GM12878 (cell line): ENCODE measurements around the gene SYNDIG1. TPM values are rescaled to one million over a fixed set of nuclear protein-coding genes. Genes with fewer than 3 reads are reported as not detected.

Source experiments
- ATAC-seq: fragments of 200-7000 bp; cut with Tn5 transposase; 3 replicates; pipeline ENCODE4 v1.9.1; 2020; ENCODE audit warnings: mild to moderate bottlenecking, moderate library complexity
- BruUV-seq: library from RNA; stranded (reverse); fragments of 400-500 nt; replicated peaks from 2 replicates; lab custom pipeline; 2021; lab: Mats Ljungman, UMichigan
- CTCF ChIA-PET: fragments of 300-600 bp; sonication (Branson Sonifier 250); formaldehyde crosslinking; extraction: SDS; loops from one replicate; lab custom pipeline; 2021; ENCODE audit warnings: inconsistent platforms; lab: Yijun Ruan, JAX
- POLR2A ChIA-PET: fragments of 350-600 bp; formaldehyde crosslinking; extraction: SDS; loops from one replicate; lab custom pipeline; 2021; ENCODE audit warnings: inconsistent platforms; lab: Charles Lee
- RAD21 ChIA-PET: fragments of 300-600 bp; sonication (Branson Sonifier 250); formaldehyde crosslinking; loops from one replicate; lab custom pipeline; 2023; ENCODE audit warnings: antibody characterized with exemption; ENCODE audit not compliant: unreplicated experiment; lab: Charles Lee
- SMC1A ChIA-PET: fragments of 300-600 bp; sonication (Branson Sonifier 250); formaldehyde crosslinking; loops from one replicate; lab custom pipeline; 2023; ENCODE audit not compliant: unreplicated experiment, uncharacterized antibody; lab: Charles Lee
- DNase-seq: peaks from one replicate; pipeline ENCODE4 v3.0.0-alpha.2; 2011; ENCODE audit warnings: low read depth, low spot score
- FAIRE-seq: peaks from 3 replicates; lab custom pipeline; 2011; peaks lifted over from hg19 to GRCh38; lab: Jason Lieb, UNC
- H2AFZ ChIP-seq: 2 replicates; pipeline ENCODE4 v1.6.0; 2011; ENCODE audit warnings: low read depth, low read length, control low read depth; ENCODE audit not compliant: control insufficient read depth
- H3K27ac ChIP-seq: 2 replicates; pipeline ENCODE4 v1.5.1; 2011; ENCODE audit warnings: control low read depth; ENCODE audit not compliant: control insufficient read depth, insufficient read depth
- H3K27me3 ChIP-seq, 2 experiments: replicated peaks in 1 of 2; 2 replicates each; pipeline versions ENCODE4 v1.6.0 to v1.6.1; 2011; ENCODE audit warnings: low read length in 1 of 2; ENCODE audit not compliant: control insufficient read depth in 2 of 2, insufficient read depth in 2 of 2
- H3K36me3 ChIP-seq, 2 experiments: 2 replicates each; pipeline ENCODE4 v1.5.1; 2011; ENCODE audit warnings: low read length in 1 of 2; ENCODE audit not compliant: control insufficient read depth in 2 of 2, insufficient read depth in 2 of 2
- H3K4me1 ChIP-seq: 2 replicates; pipeline ENCODE4 v1.6.1; 2011; ENCODE audit warnings: mild to moderate bottlenecking, low read length, moderate library complexity, mixed read lengths; ENCODE audit not compliant: control insufficient read depth, insufficient read depth
- H3K4me2 ChIP-seq: 2 replicates; pipeline ENCODE4 v1.6.0; 2011; ENCODE audit warnings: control low read depth; ENCODE audit not compliant: control insufficient read depth, insufficient read depth
- H3K4me3 ChIP-seq: fragments of 200-600 bp; sonication (generic); 2 replicates; pipeline ENCODE4 v1.5.1; 2016
- H3K79me2 ChIP-seq: 2 replicates; pipeline ENCODE4 v1.6.0; 2011; ENCODE audit warnings: low read length; ENCODE audit not compliant: control insufficient read depth, insufficient read depth
- H3K9ac ChIP-seq: 2 replicates; pipeline ENCODE4 v1.8.0; 2011; ENCODE audit warnings: low read length, control low read depth, mixed read lengths; ENCODE audit not compliant: control insufficient read depth, insufficient read depth
- H3K9me3 ChIP-seq: replicated peaks from 3 replicates; pipeline ENCODE4 v1.5.1; 2011; ENCODE audit warnings: mild to moderate bottlenecking, low read length; ENCODE audit not compliant: control insufficient read depth, insufficient read depth
- H4K20me1 ChIP-seq: 2 replicates; pipeline ENCODE4 v1.6.0; 2011; ENCODE audit not compliant: control insufficient read depth, insufficient read depth
- CBX5 ChIP-seq: sonication (generic); IDR thresholded peaks from 2 replicates; pipeline ENCODE4 v1.6.1; 2016; ENCODE audit warnings: low read depth, moderate library complexity, mild to moderate bottlenecking, inconsistent platforms
- KLF5 ChIP-seq: fragments of 450-650 bp; IDR thresholded peaks from 2 replicates; pipeline ENCODE4 v1.6.1; 2014; ENCODE audit warnings: mild to moderate bottlenecking; ENCODE audit not compliant: partially characterized antibody
- NR2C2 ChIP-seq: IDR thresholded peaks from 2 replicates; pipeline ENCODE4 v1.6.1; 2011; ENCODE audit warnings: borderline replicate concordance, low read depth; ENCODE audit not compliant: control insufficient read depth, insufficient read length
- POLR2AphosphoS2 ChIP-seq: IDR thresholded peaks from 2 replicates; pipeline ENCODE4 v1.6.1; 2011; ENCODE audit warnings: low read depth, mild to moderate bottlenecking, low read length, improper control_type of control experiment, moderate library complexity
- RAD21 ChIP-seq: IDR thresholded peaks from 2 replicates; pipeline ENCODE4 v1.6.1; 2011; ENCODE audit warnings: mild to moderate bottlenecking, low read depth, low read length, moderate library complexity; ENCODE audit not compliant: insufficient read depth
- SRF ChIP-seq, 2 experiments: IDR thresholded peaks; 2 replicates each; pipeline ENCODE4 v1.6.1; 2011; ENCODE audit warnings: low read depth in 2 of 2, low read length in 2 of 2, mild to moderate bottlenecking in 1 of 2, moderate library complexity in 1 of 2
- ZBTB40 ChIP-seq: fragments of 450-650 bp; IDR thresholded peaks from 2 replicates; pipeline ENCODE4 v1.6.1; 2016; ENCODE audit warnings: mild to moderate bottlenecking, moderate library complexity, borderline replicate concordance
- ZNF207 ChIP-seq: fragments of 450-650 bp; IDR thresholded peaks from 2 replicates; pipeline ENCODE4 v1.6.1; 2014; ENCODE audit warnings: antibody characterized with exemption, mild to moderate bottlenecking, borderline replicate concordance
- WGBS: methylation state at CpG from one replicate; pipeline ENCODE4 v1.1.6; 2016; ENCODE audit warnings: low lambda C conversion rate; ENCODE audit not compliant: insufficient replicate concordance, insufficient coverage; ENCODE audit errors: missing lambda C conversion rate; 5-methylcytosine and 5-hydroxymethylcytosine counted together
- in situ Hi-C: fragments of 300-500 bp; cut with MboI; formaldehyde crosslinking; loops from 9 replicates; pipeline ENCODE4 v1.14.3; 2018; ENCODE audit warnings: mixed read lengths
- intact Hi-C: fragments of 100-400 bp; cut with micrococcal nuclease; formaldehyde crosslinking; loops from one replicate; pipeline ENCODE4 v1.14.2; 2022; ENCODE audit not compliant: unreplicated experiment
- polyA plus RNA-seq, 11 experiments: library from polyadenylated mRNA; depleted of rRNA in 4 of 11; unstranded in 6 of 11; stranded (reverse) in 5 of 11; fragments of >200 nt; fragmentation: Nextera tagmentation in 4 of 11; fragmentation: Illumina TruSeq in 1 of 11; extraction: Ambion mirVana in 4 of 11; extraction: Trizol in 1 of 11; gene quantifications; 1 replicate in 1 of 11; 2 replicates in 10 of 11; pipeline versions ENCODE4 v1.2.1 to v1.2.3, GENCODE V29; 2011 to 2016; ENCODE audit warnings: inconsistent platforms in 2 of 11, missing spikeins in 2 of 11, low read depth in 1 of 11
- total RNA-seq, 4 experiments: library from RNA; depleted of rRNA in 3 of 4; stranded (reverse); fragments of >200 nt in 3 of 4; fragmentation: Illumina TruSeq in 1 of 4; extraction: Trizol in 1 of 4; gene quantifications; 2 replicates each; pipeline versions ENCODE4 v1.2.1 to v1.2.3, GENCODE V29; 2013 to 2021
- TF ChIP-seq, protein P1 (sequence below): IDR thresholded peaks from 2 replicates; pipeline ENCODE4 v1.6.1; 2012; ENCODE audit warnings: improper control_type of control experiment, low read depth, low read length; ENCODE audit not compliant: insufficient replicate concordance
- TF ChIP-seq, protein P2 (sequence below): fragments of 450-650 bp; IDR thresholded peaks from 2 replicates; pipeline ENCODE4 v1.6.1; 2017; ENCODE audit warnings: mild to moderate bottlenecking

Gene SYNDIG1
- total and polyA plus RNA-seq, 10 of the 15 experiments (the other 5 are each of a cell fraction or from before 2014, with no cell fraction given): not detected

DNA sequence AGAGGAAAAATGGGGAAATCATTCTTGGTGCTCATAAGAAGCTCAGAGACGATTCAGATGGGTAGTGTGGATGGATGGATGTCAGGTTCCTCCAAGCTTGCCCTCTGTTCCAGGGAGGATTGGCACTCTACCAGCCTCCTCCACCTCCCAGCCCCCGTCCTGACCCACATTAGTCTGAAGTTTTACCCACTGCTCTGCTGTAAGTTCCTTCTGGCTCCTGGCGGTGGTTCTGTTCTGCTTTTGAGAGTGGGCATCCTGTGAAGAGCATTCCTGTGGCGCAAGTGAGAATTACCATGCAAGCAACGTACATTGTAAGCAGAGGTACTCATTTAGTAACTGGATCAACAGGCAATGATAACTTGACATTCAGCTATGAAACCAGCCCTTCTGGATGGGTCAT, 103.4 kb downstream of the SYNDIG1 start (continued):
- no peak for TF ChIP-seq ZNF207

GRCh38 chr20:24573557-24573956, 104.1 kb downstream of the SYNDIG1 start:
- Histone ChIP-seq H3K4me2 (no peak overlapping the region), H3K27ac (no peak overlapping the region), H3K9ac (no peak overlapping the region), H2AFZ (no peak overlapping the region), H3K4me3 (no peak overlapping the region), H3K27me3 (no peaks in the 10 kb centered on the region), H3K79me2 (no peaks in the 10 kb centered on the region), H3K36me3 (no peaks in the 10 kb centered on the region), H3K4me1 (no peaks in the 10 kb centered on the region), H3K9me3 (no peaks in the 10 kb centered on the region), H4K20me1 (no peaks in the 10 kb centered on the region)
- intact Hi-C loops: no loop called here
- ATAC-seq: no peak
- WGBS: 46% methylated on average over 6 of the region's 6 CpGs
- in situ Hi-C loops: no loop called here
- BruUV-seq: no TSS peak
- ChIA-PET POLR2A (no interaction called here), SMC1A (no interaction called here), CTCF (no interaction called here), RAD21 (no interaction called here)
- DNase-seq: no peak
- no peak for FAIRE-seq
- TF ChIP-seq, protein P1, sequence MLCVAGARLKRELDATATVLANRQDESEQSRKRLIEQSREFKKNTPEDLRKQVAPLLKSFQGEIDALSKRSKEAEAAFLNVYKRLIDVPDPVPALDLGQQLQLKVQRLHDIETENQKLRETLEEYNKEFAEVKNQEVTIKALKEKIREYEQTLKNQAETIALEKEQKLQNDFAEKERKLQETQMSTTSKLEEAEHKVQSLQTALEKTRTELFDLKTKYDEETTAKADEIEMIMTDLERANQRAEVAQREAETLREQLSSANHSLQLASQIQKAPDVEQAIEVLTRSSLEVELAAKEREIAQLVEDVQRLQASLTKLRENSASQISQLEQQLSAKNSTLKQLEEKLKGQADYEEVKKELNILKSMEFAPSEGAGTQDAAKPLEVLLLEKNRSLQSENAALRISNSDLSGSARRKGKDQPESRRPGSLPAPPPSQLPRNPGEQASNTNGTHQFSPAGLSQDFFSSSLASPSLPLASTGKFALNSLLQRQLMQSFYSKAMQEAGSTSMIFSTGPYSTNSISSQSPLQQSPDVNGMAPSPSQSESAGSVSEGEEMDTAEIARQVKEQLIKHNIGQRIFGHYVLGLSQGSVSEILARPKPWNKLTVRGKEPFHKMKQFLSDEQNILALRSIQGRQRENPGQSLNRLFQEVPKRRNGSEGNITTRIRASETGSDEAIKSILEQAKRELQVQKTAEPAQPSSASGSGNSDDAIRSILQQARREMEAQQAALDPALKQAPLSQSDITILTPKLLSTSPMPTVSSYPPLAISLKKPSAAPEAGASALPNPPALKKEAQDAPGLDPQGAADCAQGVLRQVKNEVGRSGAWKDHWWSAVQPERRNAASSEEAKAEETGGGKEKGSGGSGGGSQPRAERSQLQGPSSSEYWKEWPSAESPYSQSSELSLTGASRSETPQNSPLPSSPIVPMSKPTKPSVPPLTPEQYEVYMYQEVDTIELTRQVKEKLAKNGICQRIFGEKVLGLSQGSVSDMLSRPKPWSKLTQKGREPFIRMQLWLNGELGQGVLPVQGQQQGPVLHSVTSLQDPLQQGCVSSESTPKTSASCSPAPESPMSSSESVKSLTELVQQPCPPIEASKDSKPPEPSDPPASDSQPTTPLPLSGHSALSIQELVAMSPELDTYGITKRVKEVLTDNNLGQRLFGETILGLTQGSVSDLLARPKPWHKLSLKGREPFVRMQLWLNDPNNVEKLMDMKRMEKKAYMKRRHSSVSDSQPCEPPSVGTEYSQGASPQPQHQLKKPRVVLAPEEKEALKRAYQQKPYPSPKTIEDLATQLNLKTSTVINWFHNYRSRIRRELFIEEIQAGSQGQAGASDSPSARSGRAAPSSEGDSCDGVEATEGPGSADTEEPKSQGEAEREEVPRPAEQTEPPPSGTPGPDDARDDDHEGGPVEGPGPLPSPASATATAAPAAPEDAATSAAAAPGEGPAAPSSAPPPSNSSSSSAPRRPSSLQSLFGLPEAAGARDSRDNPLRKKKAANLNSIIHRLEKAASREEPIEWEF: no peak
- TF ChIP-seq, protein P2, sequence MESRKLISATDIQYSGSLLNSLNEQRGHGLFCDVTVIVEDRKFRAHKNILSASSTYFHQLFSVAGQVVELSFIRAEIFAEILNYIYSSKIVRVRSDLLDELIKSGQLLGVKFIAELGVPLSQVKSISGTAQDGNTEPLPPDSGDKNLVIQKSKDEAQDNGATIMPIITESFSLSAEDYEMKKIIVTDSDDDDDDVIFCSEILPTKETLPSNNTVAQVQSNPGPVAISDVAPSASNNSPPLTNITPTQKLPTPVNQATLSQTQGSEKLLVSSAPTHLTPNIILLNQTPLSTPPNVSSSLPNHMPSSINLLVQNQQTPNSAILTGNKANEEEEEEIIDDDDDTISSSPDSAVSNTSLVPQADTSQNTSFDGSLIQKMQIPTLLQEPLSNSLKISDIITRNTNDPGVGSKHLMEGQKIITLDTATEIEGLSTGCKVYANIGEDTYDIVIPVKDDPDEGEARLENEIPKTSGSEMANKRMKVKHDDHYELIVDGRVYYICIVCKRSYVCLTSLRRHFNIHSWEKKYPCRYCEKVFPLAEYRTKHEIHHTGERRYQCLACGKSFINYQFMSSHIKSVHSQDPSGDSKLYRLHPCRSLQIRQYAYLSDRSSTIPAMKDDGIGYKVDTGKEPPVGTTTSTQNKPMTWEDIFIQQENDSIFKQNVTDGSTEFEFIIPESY: no peak
- TF ChIP-seq NR2C2 (no peak), ZBTB40 (no peak), ZNF207 (no peak), KLF5 (no peak), RAD21 (no peak), SRF (IDR thresholded peaks at IDR 0.05; ENCODE audit: low read depth in 2 of 2, low read length in 2 of 2) (no peak), POLR2AphosphoS2 (no peak), CBX5 (no peak)
